CD4-positive, alpha-beta T cell treated with Interferon alpha-2 for 1 hour (primary cell): ENCODE data around the gene AUP1.

Source experiments
- DNase-seq, 2 donors: peaks; one replicate each; pipeline ENCODE4 v3.0.0-alpha.2; 2020 to 2022

Gene AUP1

DNA sequence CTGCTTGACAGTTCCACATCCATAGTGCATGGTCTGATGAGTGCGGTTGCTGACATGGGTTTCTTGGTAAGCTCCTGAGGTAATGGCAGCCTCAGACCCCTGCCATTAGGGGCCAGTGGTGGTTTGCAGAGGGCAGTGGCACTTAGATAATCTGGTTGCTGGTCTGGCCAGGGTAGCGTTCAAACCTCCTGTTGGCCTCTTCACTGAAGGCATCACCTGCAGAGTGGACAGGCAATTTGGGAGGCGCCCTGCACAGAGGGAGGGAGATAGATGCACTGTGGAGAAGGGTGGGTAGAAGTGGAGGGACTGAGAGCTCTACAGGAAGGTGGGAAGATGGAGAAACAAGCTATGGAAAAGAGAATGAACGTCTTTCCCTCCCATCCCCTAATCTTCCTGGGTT lies 4.0 kb upstream of the AUP1 start:
- no peak for DNase-seq

DNA sequence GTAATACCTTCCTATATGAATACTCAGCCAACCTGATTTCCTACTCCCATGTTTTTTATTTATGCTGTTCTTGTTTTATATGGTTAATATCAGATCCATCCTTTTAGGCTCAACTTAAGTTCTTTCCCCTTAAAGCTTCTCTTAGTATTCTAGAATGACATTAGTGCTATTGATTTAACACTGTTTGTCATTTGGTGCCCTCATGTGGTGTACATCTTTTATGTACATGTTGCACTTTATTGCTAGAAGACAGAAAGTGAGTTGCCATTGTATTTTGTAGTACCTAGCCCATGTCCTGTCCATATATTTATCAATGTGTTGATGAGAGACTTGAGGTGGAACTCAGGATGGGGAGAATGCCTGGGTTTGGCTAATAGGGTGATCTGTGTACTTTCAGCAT lies 2.7 kb upstream of the AUP1 start:
- peak in 1 of 2 donors; percentile 68 for DNase-seq

- DNase-seq = no peak
These were observed 2.2 kb upstream of the AUP1 start for GRCh38 chr2:74531666-74532065.

DNA sequence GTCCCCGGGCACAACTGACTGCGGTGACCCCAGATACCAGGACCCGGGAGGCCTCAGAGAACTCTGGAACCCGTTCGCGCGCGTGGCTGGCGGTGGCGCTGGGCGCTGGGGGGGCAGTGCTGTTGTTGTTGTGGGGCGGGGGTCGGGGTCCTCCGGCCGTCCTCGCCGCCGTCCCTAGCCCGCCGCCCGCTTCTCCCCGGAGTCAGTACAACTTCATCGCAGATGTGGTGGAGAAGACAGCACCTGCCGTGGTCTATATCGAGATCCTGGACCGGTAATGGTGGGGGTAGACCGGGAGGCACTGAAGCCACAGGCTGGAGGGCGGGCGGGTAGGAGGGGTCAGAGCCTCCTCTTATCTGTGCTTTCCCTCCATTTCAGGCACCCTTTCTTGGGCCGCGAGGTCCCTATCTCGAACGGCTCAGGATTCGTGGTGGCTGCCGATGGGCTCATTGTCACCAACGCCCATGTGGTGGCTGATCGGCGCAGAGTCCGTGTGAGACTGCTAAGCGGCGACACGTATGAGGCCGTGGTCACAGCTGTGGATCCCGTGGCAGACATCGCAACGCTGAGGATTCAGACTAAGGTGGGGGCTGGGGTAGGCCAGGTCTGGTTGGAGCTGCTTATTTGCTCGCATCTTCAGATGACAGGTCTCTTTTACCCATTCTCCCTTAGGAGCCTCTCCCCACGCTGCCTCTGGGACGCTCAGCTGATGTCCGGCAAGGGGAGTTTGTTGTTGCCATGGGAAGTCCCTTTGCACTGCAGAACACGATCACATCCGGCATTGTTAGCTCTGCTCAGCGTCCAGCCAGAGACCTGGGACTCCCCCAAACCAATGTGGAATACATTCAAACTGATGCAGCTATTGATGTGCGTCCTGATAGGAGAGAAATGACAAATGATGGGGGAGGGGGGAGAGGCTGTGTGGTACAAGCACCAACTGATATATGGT lies 1.0 kb upstream of the AUP1 start:
- peak; percentile 54 to 64 for DNase-seq

DNA sequence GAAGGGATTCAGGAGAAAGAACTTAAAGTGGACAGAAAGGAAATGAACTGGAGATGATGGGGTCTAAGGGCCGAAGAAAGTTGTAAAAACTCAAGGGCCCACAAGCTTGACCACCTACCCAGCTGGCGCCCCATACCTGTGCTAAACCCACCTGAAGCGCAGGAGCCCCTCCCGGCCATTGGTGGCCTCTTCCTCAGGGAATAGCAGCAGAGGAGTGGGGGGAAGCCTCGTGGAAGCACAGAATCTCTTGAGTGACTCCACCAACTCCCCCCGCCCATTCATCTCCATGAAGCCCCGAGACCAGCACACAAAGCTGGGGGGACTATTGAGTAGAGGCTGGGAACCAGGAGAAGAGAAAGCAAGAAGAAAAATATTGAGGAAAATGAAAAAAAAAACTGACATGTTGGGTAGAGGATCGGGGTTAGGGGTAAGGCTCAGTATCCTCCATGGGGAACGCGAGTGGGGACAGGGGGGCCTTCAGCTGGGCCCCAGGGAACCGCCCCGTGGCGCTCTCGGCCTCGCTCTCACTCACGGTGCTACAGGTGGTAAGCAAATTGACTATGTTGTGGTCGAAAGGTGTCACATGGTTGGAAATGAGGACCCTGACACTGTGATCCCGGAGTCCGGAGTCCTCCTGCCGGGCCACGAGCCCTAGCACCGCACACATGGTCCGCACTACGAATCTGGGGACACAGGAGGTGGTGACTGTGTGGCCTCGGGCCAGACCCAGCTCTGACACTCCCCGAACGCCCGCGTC lies 728 bp downstream of the AUP1 start:
- peak in 1 of 2 donors; percentile 38 for DNase-seq

DNA sequence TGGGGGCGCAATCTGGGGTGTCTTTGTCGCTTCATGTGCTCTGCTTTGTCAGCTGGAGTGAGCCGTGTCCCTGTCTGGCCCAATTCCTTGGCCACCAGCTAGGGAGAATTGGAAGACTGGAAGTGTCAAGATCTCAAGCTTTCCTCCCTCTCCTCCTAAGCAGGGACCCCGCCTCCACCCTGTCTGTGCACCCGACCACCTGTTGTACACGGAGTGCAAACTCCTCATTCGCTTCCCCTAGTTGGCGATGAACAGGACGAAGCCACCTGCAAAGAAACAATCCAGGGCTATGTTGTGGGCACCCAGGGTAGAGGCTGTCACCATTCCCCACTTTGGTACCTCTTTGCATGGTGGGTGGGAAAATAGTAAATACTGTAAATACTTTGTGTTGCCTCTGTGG lies 1.8 kb downstream of the AUP1 start:
- DNase-seq = no peak

- no peak for DNase-seq
These were observed 2.8 kb downstream of the AUP1 start for GRCh38 chr2:74526649-74527230.

GRCh38 chr2:74525717-74526648 lies 3.5 kb downstream of the AUP1 start, which contains the start of gene DQX1:
Gene DQX1 (minus strand): TSS chr2:74526231. CDS start chr2:74525729, 502 bp downstream.
- peak; percentile 54 to 63 for DNase-seq

GRCh38 chr2:74524955-74525716 lies 4.4 kb downstream of the AUP1 start:
- no peak for DNase-seq

- no peak for DNase-seq
These were observed 5.5 kb downstream of the AUP1 start for GRCh38 chr2:74524005-74524404.

DNA sequence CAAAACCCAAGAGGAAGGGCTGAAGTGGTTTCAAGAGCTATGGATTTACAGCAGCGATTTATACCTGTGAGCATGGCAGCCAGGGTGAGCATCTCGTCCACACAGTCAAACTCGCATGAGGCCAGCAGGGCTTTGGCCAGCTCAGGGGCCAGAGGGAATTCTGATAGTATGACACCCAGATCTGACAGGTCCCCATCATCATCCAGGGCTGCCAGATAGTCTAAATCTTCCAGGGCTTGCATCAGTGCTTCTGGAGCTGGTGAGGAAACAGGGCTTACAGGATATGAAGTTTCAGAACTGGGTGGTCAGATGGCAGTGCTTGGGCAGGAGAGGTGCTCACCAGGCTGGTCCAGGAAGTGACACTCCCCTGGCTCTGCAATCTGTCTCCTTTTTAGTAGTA lies 7.0 kb downstream of the AUP1 start:
- no peak for DNase-seq

DNA sequence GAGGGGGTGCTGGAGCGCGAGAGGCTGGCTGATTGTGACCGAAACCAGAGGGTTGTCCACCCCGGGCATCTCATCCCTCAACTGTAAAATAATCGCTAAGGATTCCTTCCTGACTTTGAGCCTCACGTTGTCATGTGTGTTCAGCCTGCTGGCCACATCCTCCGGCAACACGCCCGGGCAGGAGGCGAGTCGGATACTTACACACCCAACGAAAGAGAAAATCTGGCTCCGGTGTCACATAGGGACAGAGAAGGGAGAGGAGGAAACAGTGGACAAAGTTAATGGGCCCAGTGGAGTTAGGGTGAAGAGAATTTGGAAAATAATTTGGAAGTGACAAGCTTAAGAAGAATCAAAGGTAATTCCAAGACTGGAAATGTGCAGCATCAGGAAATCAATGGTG lies 12.9 kb downstream of the AUP1 start:
- DNase-seq = no peak

DNA sequence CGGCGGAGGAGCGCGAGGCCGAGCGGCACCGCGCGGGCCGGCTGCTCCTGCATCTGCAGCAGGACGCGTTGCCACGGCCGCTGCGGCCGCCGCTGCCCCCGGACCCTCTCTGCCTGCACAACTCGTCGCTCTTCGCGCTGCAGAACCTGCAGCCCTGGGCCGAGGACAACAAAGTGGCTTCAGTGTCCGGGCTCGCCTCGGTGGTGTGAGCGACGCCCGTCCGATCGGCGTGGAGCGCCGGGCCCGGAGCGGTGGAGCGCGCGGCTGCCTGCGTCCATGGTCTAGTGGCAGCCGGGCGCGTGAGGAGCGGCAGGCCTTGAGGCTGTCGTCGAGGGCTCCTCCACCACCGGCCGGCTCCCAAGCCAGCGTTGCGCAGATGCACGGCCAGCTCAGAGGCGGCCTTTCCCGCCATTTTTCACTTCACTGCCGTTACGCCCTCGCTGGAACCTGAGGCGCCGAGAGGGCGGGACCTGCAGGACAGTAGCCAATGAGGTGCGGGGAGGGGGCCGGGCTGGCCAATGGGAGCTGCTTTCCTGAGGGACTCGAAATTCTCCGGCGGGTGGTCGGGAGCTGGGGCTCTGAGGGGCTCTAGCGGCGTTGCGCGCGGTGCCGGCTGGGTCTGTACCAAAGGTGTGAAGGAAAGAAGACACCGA lies 13.4 kb downstream of the AUP1 start:
- DNase-seq = peak; percentile 77 to 82

DNA sequence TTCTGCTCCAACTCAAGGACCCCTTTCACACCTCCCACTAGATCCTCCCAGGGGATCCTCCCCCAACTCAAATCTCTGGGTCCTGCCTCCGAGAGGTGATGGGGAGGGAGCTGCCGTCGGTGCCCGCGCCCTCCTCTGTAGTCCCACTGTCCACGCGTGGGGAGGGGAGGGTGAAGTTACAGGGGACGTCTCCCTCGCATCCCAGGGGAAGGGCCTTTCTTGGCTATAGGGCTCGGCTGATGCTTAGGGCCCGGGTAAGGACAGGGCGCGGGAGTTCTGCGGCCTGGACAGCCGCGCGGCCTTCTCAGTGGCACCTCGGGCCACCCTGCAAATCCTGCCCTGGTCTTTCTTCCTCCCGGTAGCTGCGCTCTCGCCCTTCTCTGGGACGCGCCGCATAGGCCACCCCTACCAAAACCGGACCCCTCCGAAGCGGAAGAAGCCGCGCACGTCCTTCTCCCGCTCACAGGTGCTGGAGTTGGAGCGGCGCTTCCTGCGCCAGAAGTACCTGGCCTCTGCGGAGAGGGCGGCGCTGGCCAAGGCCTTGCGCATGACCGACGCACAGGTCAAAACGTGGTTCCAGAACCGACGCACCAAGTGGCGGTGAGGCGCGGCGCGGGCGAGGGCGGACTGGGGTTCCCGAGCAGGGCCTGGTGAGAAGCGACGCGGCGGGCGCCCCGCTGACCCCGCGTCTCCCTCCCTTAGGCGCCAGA lies 14.1 kb downstream of the AUP1 start:
- DNase-seq = peak in 1 of 2 donors; percentile 12

DNA sequence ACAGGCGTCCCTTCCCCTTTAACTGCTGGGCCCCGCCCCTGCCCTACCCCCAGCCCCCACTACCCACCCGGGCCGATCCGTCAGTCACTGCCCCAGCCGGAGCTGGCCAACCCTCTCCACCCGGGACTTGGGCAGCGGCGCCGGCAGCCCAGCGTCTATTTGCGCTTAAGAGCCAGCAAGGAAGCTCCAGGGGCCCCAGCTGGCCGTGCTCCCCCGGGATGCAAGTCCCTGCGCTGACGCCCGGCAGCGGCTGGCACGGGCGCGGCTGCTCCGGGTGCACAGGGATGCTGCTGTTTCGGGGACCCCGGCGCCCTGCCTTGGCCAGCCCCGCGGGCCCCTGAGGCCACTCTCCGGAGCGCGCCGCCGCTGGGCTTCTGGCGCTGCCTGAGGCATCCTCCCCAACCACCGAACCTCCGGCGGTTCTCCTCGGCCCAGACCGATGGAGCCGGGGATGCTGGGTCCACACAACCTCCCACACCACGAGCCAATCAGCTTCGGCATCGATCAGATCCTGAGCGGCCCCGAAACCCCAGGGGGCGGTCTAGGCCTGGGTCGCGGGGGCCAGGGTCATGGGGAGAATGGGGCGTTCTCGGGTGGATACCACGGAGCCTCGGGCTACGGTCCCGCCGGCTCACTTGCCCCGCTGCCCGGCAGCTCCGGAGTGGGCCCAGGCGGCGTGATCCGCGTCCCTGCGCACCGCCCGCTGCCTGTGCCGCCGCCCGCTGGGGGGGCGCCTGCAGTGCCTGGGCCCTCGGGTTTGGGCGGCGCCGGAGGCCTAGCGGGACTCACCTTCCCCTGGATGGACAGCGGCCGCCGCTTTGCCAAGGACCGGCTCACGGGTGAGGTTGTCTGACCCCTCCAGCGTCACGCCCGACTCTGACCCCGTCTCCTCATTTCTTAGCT lies 14.9 kb downstream of the AUP1 start, which contains the start of gene TLX2:
Gene TLX2 (plus strand): TSS at position 83 of the 903 bp plus-strand sequence. CDS start 357 bp downstream, at position 440.
- DNase-seq = no peak

DNA sequence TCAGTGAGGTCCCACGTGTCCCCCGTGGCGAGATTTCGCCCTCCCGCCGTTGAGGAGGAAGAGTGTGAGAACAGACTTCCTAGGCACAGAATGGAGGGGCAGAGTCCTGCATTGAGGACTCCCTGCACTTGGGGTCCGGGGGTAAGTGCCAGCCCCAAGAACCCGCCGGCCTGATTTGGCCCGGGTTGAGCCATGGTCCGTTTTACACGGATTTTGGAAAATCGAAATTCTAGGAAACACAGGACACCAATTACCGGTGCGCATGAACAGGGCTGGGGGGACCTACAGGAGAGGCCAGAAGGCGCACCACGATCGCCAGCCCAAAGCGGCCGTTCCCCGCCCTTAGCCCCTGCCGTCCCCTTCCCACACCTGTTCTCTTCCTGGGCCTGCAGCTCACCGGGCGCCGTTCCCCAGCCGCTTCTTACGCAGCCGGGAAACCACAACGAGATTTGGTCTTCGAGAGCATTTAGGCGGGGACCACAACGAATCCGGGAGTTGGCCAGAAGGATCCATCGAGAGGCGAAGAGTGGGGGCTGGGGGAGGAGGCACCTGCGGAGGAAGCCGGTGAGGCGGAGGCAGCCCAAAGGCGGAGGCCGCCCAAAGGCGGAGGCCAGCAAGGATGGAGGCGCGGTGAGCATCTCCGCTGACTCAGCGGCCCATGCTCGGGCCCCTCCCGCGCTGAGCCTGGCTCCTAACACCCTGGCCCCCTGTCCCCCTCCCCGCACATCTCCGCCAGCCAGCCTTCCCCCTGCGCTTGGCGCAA lies 15.7 kb downstream of the AUP1 start:
- DNase-seq = peak in 1 of 2 donors; percentile 33

- DNase-seq = no peak
These were observed 16.5 kb downstream of the AUP1 start for GRCh38 chr2:74512744-74513604.
